Stimulated activated CD4-positive, alpha-beta T cell treated with anti-CD3 and anti-CD28 coated beads, Interleukin-4, amount 100 ng/mL, for 1 hour (primary cell): ENCODE results near the gene TCL1A.
"Not testable (repeated sequence)": the region's sequence is repeated elsewhere in the genome, so short reads cannot be mapped to it uniquely, and the experiment has no call there.

Experiments used
- DNase-seq: peaks from one replicate; pipeline ENCODE4 v3.0.0-alpha.2; 2020

The TCL1A gene

GRCh38 chr14:95713596-95714371, at the start of gene TCL1A:
TSS of gene TCL1A (minus strand) at chr14:95714125. CDS start at chr14:95714066, 59 bp downstream.
- no peak for DNase-seq

- DNase-seq = not testable (repeated sequence)
Measured at GRCh38 chr14:95763032-95763431, 49.1 kb upstream of the TCL1A start.

GRCh38 chr14:95761436-95761835, 47.5 kb upstream of the TCL1A start:
- DNase-seq = no peak

GRCh38 chr14:95760596-95760995, 46.7 kb upstream of the TCL1A start:
- DNase-seq = no peak

- no peak for DNase-seq
Measured at GRCh38 chr14:95759941-95760340, 46.0 kb upstream of the TCL1A start.

GRCh38 chr14:95758331-95758730, 44.4 kb upstream of the TCL1A start:
- DNase-seq = no peak

GRCh38 chr14:95756751-95757150, 42.8 kb upstream of the TCL1A start:
- DNase-seq = no peak

GRCh38 chr14:95756127-95756526, 42.2 kb upstream of the TCL1A start:
- DNase-seq = no peak

- DNase-seq = no peak
Measured at GRCh38 chr14:95741781-95742180, 27.9 kb upstream of the TCL1A start.

GRCh38 chr14:95741038-95741490, 27.1 kb upstream of the TCL1A start:
- no peak for DNase-seq

- DNase-seq = no peak
Measured at GRCh38 chr14:95739356-95739755, 25.4 kb upstream of the TCL1A start.

GRCh38 chr14:95733212-95733611, 19.3 kb upstream of the TCL1A start:
- DNase-seq = no peak

GRCh38 chr14:95730126-95730525, 16.2 kb upstream of the TCL1A start:
- DNase-seq = no peak

- DNase-seq = not testable (repeated sequence)
Measured at GRCh38 chr14:95729402-95730028, 15.6 kb upstream of the TCL1A start.

GRCh38 chr14:95727056-95727700, 13.3 kb upstream of the TCL1A start:
- DNase-seq = no peak

- DNase-seq = no peak
Measured at GRCh38 chr14:95725685-95726336, 11.9 kb upstream of the TCL1A start.

- DNase-seq = no peak
Measured at GRCh38 chr14:95722525-95723190, 8.7 kb upstream of the TCL1A start.

- no peak for DNase-seq
Measured at GRCh38 chr14:95712398-95712797, 1.5 kb downstream of the TCL1A start.

- no peak for DNase-seq
Measured at GRCh38 chr14:95711476-95712176, 2.3 kb downstream of the TCL1A start.

GRCh38 chr14:95710106-95710505, 3.8 kb downstream of the TCL1A start:
- DNase-seq = no peak

GRCh38 chr14:95707327-95707726, 6.6 kb downstream of the TCL1A start:
- no peak for DNase-seq

- no peak for DNase-seq
Measured at GRCh38 chr14:95705518-95705917, 8.4 kb downstream of the TCL1A start.
